ENCODE data around the gene XPR1.

Gene XPR1

GRCh38 chr1:180632326-180633056, 669 bp downstream of the XPR1 start:
- no CpG with 5 or more reads among the region's 44 CpGs for WGBS (ENCODE audit: extremely low coverage, insufficient coverage, low lambda C conversion rate)
- Histone ChIP-seq H2BK120ac (ENCODE audit: low read depth, low read length) (no peak overlapping the region), H2BK15ac (replicated peaks; ENCODE audit: low read depth) (no peak overlapping the region), H3K23ac (ENCODE audit: low read length) (no peak overlapping the region), H4K8ac (ENCODE audit: low read depth, low read length) (no peak overlapping the region), H2BK5ac (ENCODE audit: low read length) (no peak overlapping the region), H3K4me1 (ENCODE audit: control insufficient read depth, low read depth, low read length) (no peaks in the 10 kb centered on the region), H3K36me3 (ENCODE audit: control insufficient read depth, insufficient read depth, low read length) (no peaks in the 10 kb centered on the region), H4K5ac (ENCODE audit: low read length) (no peak overlapping the region), H3K27ac (ENCODE audit: low read depth, low read length) (peak overlapping the region; percentile 67), H3K18ac (ENCODE audit: low read length) (peak overlapping the region; percentile 15), H2AK5ac (ENCODE audit: low read length) (no peak overlapping the region), H3K79me1 (ENCODE audit: low read length) (no peaks in the 10 kb centered on the region), H3K9ac (ENCODE audit: low read length) (peak overlapping the region; percentile 73), H3K56ac (ENCODE audit: low read length) (peak overlapping the region; percentile 85), H3K4me3 (ENCODE audit: low read length) (peak overlapping the region; percentile 81), H3K27me3 (ENCODE audit: insufficient read depth, low read length, poor library complexity) (no peaks in the 10 kb centered on the region), H3K79me2 (ENCODE audit: control insufficient read depth, insufficient read depth, low read length) (peaks cover 8% of the 10 kb centered on the region), H3K4me2 (ENCODE audit: low read length) (peak overlapping the region; percentile 23), H3K4ac (ENCODE audit: low read depth, low read length) (no peak overlapping the region)
- peak; percentile 77 for DNase-seq

GRCh38 chr1:180633057-180634056, 1.5 kb downstream of the XPR1 start:
- no peak for DNase-seq
- Histone ChIP-seq H3K79me2 (ENCODE audit: control insufficient read depth, insufficient read depth, low read length) (peaks cover 8% of the 10 kb centered on the region), H3K56ac (ENCODE audit: low read length) (no peak overlapping the region), H3K4me3 (ENCODE audit: low read length) (no peak overlapping the region), H3K4me2 (ENCODE audit: low read length) (no peak overlapping the region), H3K18ac (ENCODE audit: low read length) (no peak overlapping the region), H2BK120ac (ENCODE audit: low read depth, low read length) (no peak overlapping the region), H3K36me3 (ENCODE audit: control insufficient read depth, insufficient read depth, low read length) (no peaks in the 10 kb centered on the region), H3K79me1 (ENCODE audit: low read length) (no peaks in the 10 kb centered on the region), H3K27ac (ENCODE audit: low read depth, low read length) (no peak overlapping the region), H3K27me3 (ENCODE audit: insufficient read depth, low read length, poor library complexity) (no peaks in the 10 kb centered on the region), H3K4ac (ENCODE audit: low read depth, low read length) (no peak overlapping the region), H4K8ac (ENCODE audit: low read depth, low read length) (no peak overlapping the region), H3K4me1 (ENCODE audit: control insufficient read depth, low read depth, low read length) (no peaks in the 10 kb centered on the region), H3K23ac (ENCODE audit: low read length) (no peak overlapping the region), H2BK15ac (replicated peaks; ENCODE audit: low read depth) (no peak overlapping the region), H4K5ac (ENCODE audit: low read length) (no peak overlapping the region), H2BK5ac (ENCODE audit: low read length) (no peak overlapping the region), H2AK5ac (ENCODE audit: low read length) (no peak overlapping the region), H3K9ac (ENCODE audit: low read length) (no peak overlapping the region)
- no CpG with 5 or more reads among the region's 3 CpGs for WGBS (ENCODE audit: extremely low coverage, insufficient coverage, low lambda C conversion rate)

GRCh38 chr1:180636138-180636537, 4.3 kb downstream of the XPR1 start:
- H3K56ac ChIP-seq (ENCODE audit: low read length) = no peak overlapping the region
- peaks cover 3% of the 10 kb centered on the region for H3K4me1 ChIP-seq (ENCODE audit: control insufficient read depth, low read depth, low read length)
- H2BK5ac ChIP-seq (ENCODE audit: low read length) = no peak overlapping the region
- peak; percentile 34 for DNase-seq
- H2AK5ac ChIP-seq (ENCODE audit: low read length) = no peak overlapping the region
- H3K4me3 ChIP-seq (ENCODE audit: low read length) = no peak overlapping the region
- H3K27ac ChIP-seq (ENCODE audit: low read depth, low read length) = no peak overlapping the region
- peak overlapping the region; percentile 39 for H4K8ac ChIP-seq (ENCODE audit: low read depth, low read length)
- no peak overlapping the region for H3K4me2 ChIP-seq (ENCODE audit: low read length)
- no peak overlapping the region for H3K18ac ChIP-seq (ENCODE audit: low read length)
- no peaks in the 10 kb centered on the region for H3K79me1 ChIP-seq (ENCODE audit: low read length)
- H3K4ac ChIP-seq (ENCODE audit: low read depth, low read length) = no peak overlapping the region
- no peaks in the 10 kb centered on the region for H3K27me3 ChIP-seq (ENCODE audit: insufficient read depth, low read length, poor library complexity)
- H2BK120ac ChIP-seq (ENCODE audit: low read depth, low read length) = no peak overlapping the region
- H2BK15ac ChIP-seq (replicated peaks; ENCODE audit: low read depth) = no peak overlapping the region
- H4K5ac ChIP-seq (ENCODE audit: low read length) = no peak overlapping the region
- H3K9ac ChIP-seq (ENCODE audit: low read length) = no peak overlapping the region
- H3K79me2 ChIP-seq (ENCODE audit: control insufficient read depth, insufficient read depth, low read length) = peaks cover 8% of the 10 kb centered on the region
- H3K23ac ChIP-seq (ENCODE audit: low read length) = no peak overlapping the region
- H3K36me3 ChIP-seq (ENCODE audit: control insufficient read depth, insufficient read depth, low read length) = no peaks in the 10 kb centered on the region
- WGBS (ENCODE audit: extremely low coverage, insufficient coverage, low lambda C conversion rate) = no CpG with 5 or more reads among the region's 5 CpGs

GRCh38 chr1:180639871-180640270, 8.0 kb downstream of the XPR1 start:
- H2BK120ac ChIP-seq (ENCODE audit: low read depth, low read length) = no peak overlapping the region

DNA sequence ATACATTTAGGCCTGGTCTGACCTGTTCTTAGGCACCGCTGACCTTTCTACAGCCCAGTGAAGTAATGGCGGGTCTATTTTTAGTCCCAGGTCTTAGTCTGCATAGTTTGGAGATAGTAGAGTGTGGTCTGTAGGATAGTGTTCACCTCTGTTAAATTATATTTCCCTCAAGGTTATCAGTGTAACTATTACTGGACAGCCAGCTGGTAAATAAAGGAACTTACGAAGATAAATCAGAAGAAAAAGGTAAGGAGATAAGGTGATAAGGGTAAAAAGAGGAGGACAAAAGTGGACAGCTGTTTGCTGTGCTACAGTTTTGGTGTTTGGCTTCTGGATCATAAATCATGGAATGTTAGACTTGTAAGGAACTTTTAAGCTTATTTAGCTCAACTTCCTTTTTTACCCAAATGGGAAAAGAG, 8.7 kb downstream of the XPR1 start:
- Histone ChIP-seq H3K4me2 (ENCODE audit: low read length) (no peak overlapping the region), H2BK120ac (ENCODE audit: low read depth, low read length) (no peak overlapping the region), H3K56ac (ENCODE audit: low read length) (no peak overlapping the region), H3K36me3 (ENCODE audit: control insufficient read depth, insufficient read depth, low read length) (no peaks in the 10 kb centered on the region), H4K5ac (ENCODE audit: low read length) (no peak overlapping the region), H4K8ac (ENCODE audit: low read depth, low read length) (no peak overlapping the region), H2BK5ac (ENCODE audit: low read length) (no peak overlapping the region), H3K18ac (ENCODE audit: low read length) (no peak overlapping the region), H3K79me1 (ENCODE audit: low read length) (no peaks in the 10 kb centered on the region), H2AK5ac (ENCODE audit: low read length) (no peak overlapping the region), H3K4me1 (ENCODE audit: control insufficient read depth, low read depth, low read length) (peaks cover 3% of the 10 kb centered on the region), H3K27ac (ENCODE audit: low read depth, low read length) (no peak overlapping the region), H3K23ac (ENCODE audit: low read length) (no peak overlapping the region), H3K4ac (ENCODE audit: low read depth, low read length) (no peak overlapping the region), H3K9ac (ENCODE audit: low read length) (no peak overlapping the region), H2BK15ac (replicated peaks; ENCODE audit: low read depth) (no peak overlapping the region), H3K27me3 (ENCODE audit: insufficient read depth, low read length, poor library complexity) (no peaks in the 10 kb centered on the region), H3K79me2 (ENCODE audit: control insufficient read depth, insufficient read depth, low read length) (peaks cover 2% of the 10 kb centered on the region), H3K4me3 (ENCODE audit: low read length) (no peak overlapping the region)
- no peak for DNase-seq
- no CpG with 5 or more reads among the region's 3 CpGs for WGBS (ENCODE audit: extremely low coverage, insufficient coverage, low lambda C conversion rate)

More at GRCh38 chr1:180639871-180640270, 8.0 kb downstream of the XPR1 start:
- peaks cover 3% of the 10 kb centered on the region for H3K4me1 ChIP-seq (ENCODE audit: control insufficient read depth, low read depth, low read length)
- H3K18ac ChIP-seq (ENCODE audit: low read length) = no peak overlapping the region
- H3K36me3 ChIP-seq (ENCODE audit: control insufficient read depth, insufficient read depth, low read length) = no peaks in the 10 kb centered on the region
- H4K8ac ChIP-seq (ENCODE audit: low read depth, low read length) = no peak overlapping the region
- no peak overlapping the region for H3K56ac ChIP-seq (ENCODE audit: low read length)
- H3K4me3 ChIP-seq (ENCODE audit: low read length) = no peak overlapping the region
- no peak overlapping the region for H3K9ac ChIP-seq (ENCODE audit: low read length)
- no peak overlapping the region for H3K23ac ChIP-seq (ENCODE audit: low read length)
- no peak overlapping the region for H3K4ac ChIP-seq (ENCODE audit: low read depth, low read length)
- no peaks in the 10 kb centered on the region for H3K79me1 ChIP-seq (ENCODE audit: low read length)
- no peak overlapping the region for H2BK5ac ChIP-seq (ENCODE audit: low read length)
- peaks cover 2% of the 10 kb centered on the region for H3K79me2 ChIP-seq (ENCODE audit: control insufficient read depth, insufficient read depth, low read length)
- peak; percentile 85 for DNase-seq
- no peak overlapping the region for H2BK15ac ChIP-seq (replicated peaks; ENCODE audit: low read depth)
- H2AK5ac ChIP-seq (ENCODE audit: low read length) = no peak overlapping the region
- no peak overlapping the region for H3K4me2 ChIP-seq (ENCODE audit: low read length)
- H4K5ac ChIP-seq (ENCODE audit: low read length) = no peak overlapping the region
- no peaks in the 10 kb centered on the region for H3K27me3 ChIP-seq (ENCODE audit: insufficient read depth, low read length, poor library complexity)
- H3K27ac ChIP-seq (ENCODE audit: low read depth, low read length) = no peak overlapping the region

All from mesendoderm (in vitro differentiated cells).